ENCODE results near the gene CRP. TPM values are rescaled to one million over a fixed set of nuclear protein-coding genes. Genes with fewer than 3 reads are reported as not detected.

Gene CRP
- total and polyA plus RNA-seq, 2 of the 4 experiments (the other 2 are of a cell fraction) = not detected

- Histone ChIP-seq H3K36me3 (ENCODE audit: control insufficient read depth, insufficient read depth, low read length) (no peaks in the 10 kb centered on the region), H3K79me1 (ENCODE audit: low read depth in 1 of 2, low read length in 2 of 2) (no peaks in the 10 kb centered on the region), H2BK5ac (ENCODE audit: low read depth, low read length, poor library complexity, severe bottlenecking) (no peak overlapping the region), H2BK120ac (ENCODE audit: low read depth, low read length) (no peak overlapping the region), H3K56ac (ENCODE audit: extremely low read depth, insufficient read depth, low read length) (no peak overlapping the region), H2BK20ac (ENCODE audit: low read depth, low read length) (no peak overlapping the region), H4K91ac (ENCODE audit: insufficient read depth, low read depth, low read length) (no peak overlapping the region), H4K8ac (ENCODE audit: low read depth in 2 of 2, low read length in 2 of 2) (no peak overlapping the region), H3K4ac (ENCODE audit: low read depth, low read length) (no peak overlapping the region), H2AK9ac (replicated peaks; ENCODE audit: low read depth, low read length, poor library complexity) (no peak overlapping the region), H3K4me1 (ENCODE audit: control insufficient read depth, insufficient read depth, low read length) (no peaks in the 10 kb centered on the region), H3K9ac (ENCODE audit: low read depth, low read length) (no peak overlapping the region), H3K27ac (ENCODE audit: insufficient read depth, low read length) (no peak overlapping the region), H2BK15ac (ENCODE audit: low read depth, low read length) (no peak overlapping the region), H2AFZ (replicated peaks; ENCODE audit: low read length, poor library complexity) (no peak overlapping the region), H3K9me1 (ENCODE audit: insufficient read depth, low read length) (no peaks in the 10 kb centered on the region), H4K20me1 (ENCODE audit: insufficient read depth, low read length) (no peaks in the 10 kb centered on the region), H3K23ac (ENCODE audit: low read depth, low read length) (no peak overlapping the region), H2AK5ac (ENCODE audit: low read depth, low read length) (no peak overlapping the region), H3K14ac (replicated peaks; ENCODE audit: low read depth, low read length) (no peak overlapping the region), H3K9me3 (ENCODE audit: control insufficient read depth, insufficient read depth, low read length) (no peaks in the 10 kb centered on the region), H3K18ac (ENCODE audit: low read depth, low read length) (no peak overlapping the region), H3K4me2 (ENCODE audit: low read depth, low read length) (no peak overlapping the region), H3K27me3 (ENCODE audit: control insufficient read depth, insufficient read depth, low read length) (no peaks in the 10 kb centered on the region; the same call in 1 of the 2 replicates), H3K4me3 (ENCODE audit: insufficient read depth, low read depth, low read length) (no peak overlapping the region), H4K5ac (ENCODE audit: low read depth, low read length) (no peak overlapping the region)
- no TSS peak for BruUV-seq (replicated peaks)
- in situ Hi-C loops (cut with MboI; ENCODE audit: low sequenced_read_pairs) = no loop called here
- DNase-seq = no peak
- no peak for TF ChIP-seq NFE2L2 (IDR thresholded peaks at IDR 0.05; ENCODE audit: low read depth, low read length)
- TF ChIP-seq, protein P1, sequence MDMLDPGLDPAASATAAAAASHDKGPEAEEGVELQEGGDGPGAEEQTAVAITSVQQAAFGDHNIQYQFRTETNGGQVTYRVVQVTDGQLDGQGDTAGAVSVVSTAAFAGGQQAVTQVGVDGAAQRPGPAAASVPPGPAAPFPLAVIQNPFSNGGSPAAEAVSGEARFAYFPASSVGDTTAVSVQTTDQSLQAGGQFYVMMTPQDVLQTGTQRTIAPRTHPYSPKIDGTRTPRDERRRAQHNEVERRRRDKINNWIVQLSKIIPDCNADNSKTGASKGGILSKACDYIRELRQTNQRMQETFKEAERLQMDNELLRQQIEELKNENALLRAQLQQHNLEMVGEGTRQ (IDR thresholded peaks at IDR 0.05; ENCODE audit: low read depth, low read length) = no peak
- TF ChIP-seq FOS (IDR thresholded peaks at IDR 0.05; ENCODE audit: low read depth, low read length) = no peak
- TF ChIP-seq CTCF (conservative IDR thresholded peaks at IDR 0.05; ENCODE audit: low read depth, low read length) = no peak
- no peak for TF ChIP-seq RAD21 (IDR thresholded peaks at IDR 0.05; ENCODE audit: low read length)
- TF ChIP-seq CEBPB (IDR thresholded peaks at IDR 0.05; ENCODE audit: low read depth, low read length) = no peak
- no peak for TF ChIP-seq BHLHE40 (IDR thresholded peaks at IDR 0.05; ENCODE audit: low read depth, low read length)
- no peak for TF ChIP-seq RCOR1 (IDR thresholded peaks at IDR 0.05; ENCODE audit: insufficient replicate concordance, low read length)
- TF ChIP-seq MXI1 (IDR thresholded peaks at IDR 0.05; ENCODE audit: borderline replicate concordance, low read depth, low read length) = no peak
- TF ChIP-seq POLR2A (IDR thresholded peaks at IDR 0.05; ENCODE audit: low read depth, low read length) = no peak
- intact Hi-C loops (cut with micrococcal nuclease) = no loop called here
- dilution Hi-C loops (cut with HindIII; ENCODE audit: low sequenced_read_pairs, unreplicated experiment) = no loop called here
- no peak for ATAC-seq (ENCODE audit: low read depth)
- WGBS, 2 experiments (ENCODE audit: extremely low coverage in 2 of 2, insufficient read length in 1 of 2) = 20% methylated on average over 1 of the region's 1 CpG; no CpG with 5 or more reads in 1 of the 2 experiments
- CTCF ChIA-PET = no interaction called here
- POLR2A ChIA-PET (ENCODE audit: unreplicated experiment) = no interaction called here
These were observed 9.9 kb downstream of the CRP start for GRCh38 chr1:159704481-159704880.

Data from IMR-90 (cell line).